Activated CD4-positive, CD25-positive, alpha-beta regulatory T cell treated with anti-CD3 and anti-CD28 coated beads, Interleukin-2, amount 50 U/mL, for 72 hours (primary cell): ENCODE results near the gene BTBD9.
"Not testable (repeated sequence)": the region's sequence is repeated elsewhere in the genome, so short reads cannot be mapped to it uniquely, and the experiment has no call there.

Experiments
- DNase-seq: peaks from one replicate; pipeline ENCODE4 v3.0.0; 2021

Gene BTBD9

GRCh38 chr6:38134704-38135088, 505.0 kb downstream of the BTBD9 start:
- DNase-seq, result no peak

DNA sequence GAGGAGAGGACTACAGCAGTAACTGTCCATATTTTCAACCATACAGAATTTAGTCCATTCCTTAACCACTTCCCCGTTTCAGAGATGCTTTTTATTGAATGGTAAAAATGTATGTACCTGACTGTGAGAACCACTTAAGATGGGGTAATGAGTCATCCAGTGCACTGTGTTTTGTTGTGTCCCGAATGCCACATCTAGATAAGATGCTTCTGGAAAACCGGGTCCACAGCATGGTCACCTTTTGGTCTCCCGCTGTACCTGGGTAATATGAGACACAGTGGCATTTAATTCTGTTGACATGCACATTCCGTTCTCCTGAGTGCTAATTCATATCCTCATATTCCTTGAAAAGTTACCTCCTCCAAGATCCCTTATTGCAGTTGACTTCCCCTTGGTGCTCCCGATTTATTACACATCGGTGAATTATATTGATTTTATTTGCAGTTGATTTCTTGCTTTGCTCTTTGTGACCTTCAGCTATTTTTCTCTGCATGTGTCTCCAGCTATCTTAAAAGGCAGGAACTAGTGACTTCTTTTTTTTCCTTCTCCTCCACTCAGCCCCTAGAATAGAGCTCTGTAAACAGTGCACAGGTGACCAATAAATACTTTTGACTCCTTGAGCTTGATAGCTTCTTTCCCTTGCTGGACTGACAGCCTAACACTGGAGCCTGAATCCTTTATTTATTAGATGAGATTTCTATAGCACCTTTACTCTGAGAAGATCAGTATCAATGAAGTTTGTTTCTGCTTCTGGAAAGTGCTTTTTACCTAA, 505.6 kb downstream of the BTBD9 start:
- DNase-seq, result no peak

GRCh38 chr6:38131527-38131965, 508.2 kb downstream of the BTBD9 start:
- no peak for DNase-seq

GRCh38 chr6:38127284-38127683, 512.4 kb downstream of the BTBD9 start:
- DNase-seq, result no peak

GRCh38 chr6:38124224-38124926, 515.4 kb downstream of the BTBD9 start:
- not testable (repeated sequence) for DNase-seq

- no peak for DNase-seq
These were observed 520.2 kb downstream of the BTBD9 start for GRCh38 chr6:38119516-38119915.

DNA sequence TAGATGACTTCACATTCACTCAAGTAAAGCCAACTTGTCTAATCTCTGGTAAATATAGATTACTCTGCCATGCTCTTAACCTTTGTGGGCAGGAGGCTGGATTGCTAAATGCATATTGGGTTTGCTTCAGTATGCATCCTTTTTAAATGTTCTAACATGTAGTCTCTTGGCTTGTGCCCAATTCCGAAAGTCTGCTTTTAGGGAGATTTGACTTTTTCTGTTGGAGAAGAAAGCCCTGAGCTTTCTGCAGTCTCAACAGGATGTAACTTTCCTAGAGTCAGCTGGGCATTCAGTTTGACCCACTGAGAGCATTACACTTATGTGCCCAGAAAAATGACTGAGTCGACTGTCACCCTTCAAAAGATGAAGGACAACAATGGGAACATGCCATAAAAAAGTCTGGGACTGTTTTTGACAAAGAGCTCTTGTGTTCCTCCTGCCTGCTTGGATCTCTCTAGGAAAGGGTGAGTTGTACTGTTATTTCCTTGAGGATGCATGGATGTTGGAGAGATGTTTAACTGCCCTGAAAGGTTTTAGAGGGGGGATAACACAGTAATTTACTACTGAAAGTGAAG, 520.9 kb downstream of the BTBD9 start:
- DNase-seq, result no peak
